GM19025 (cell line): ENCODE results near the gene GADL1.

Experiments used
- ATAC-seq: cut with Tn5 transposase; IDR thresholded peaks from one replicate; pipeline ENCODE4 v1.9.1; 2021; ENCODE audit warnings: mild to moderate bottlenecking, low read depth, moderate library complexity; ENCODE audit not compliant: unreplicated experiment

GADL1 gene, protein sequence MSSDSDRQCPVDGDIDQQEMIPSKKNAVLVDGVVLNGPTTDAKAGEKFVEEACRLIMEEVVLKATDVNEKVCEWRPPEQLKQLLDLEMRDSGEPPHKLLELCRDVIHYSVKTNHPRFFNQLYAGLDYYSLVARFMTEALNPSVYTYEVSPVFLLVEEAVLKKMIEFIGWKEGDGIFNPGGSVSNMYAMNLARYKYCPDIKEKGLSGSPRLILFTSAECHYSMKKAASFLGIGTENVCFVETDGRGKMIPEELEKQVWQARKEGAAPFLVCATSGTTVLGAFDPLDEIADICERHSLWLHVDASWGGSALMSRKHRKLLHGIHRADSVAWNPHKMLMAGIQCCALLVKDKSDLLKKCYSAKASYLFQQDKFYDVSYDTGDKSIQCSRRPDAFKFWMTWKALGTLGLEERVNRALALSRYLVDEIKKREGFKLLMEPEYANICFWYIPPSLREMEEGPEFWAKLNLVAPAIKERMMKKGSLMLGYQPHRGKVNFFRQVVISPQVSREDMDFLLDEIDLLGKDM

GRCh38 chr3:30894521-30895251 is at the start of gene GADL1:
Gene GADL1 (minus strand): TSS chr3:30894661. CDS start chr3:30894614, 47 bp downstream.
- ATAC-seq, result no peak

GRCh38 chr3:30944124-30944523 is 49.7 kb upstream of the GADL1 start:
- ATAC-seq, result no peak

- no peak for ATAC-seq
Observed at GRCh38 chr3:30943206-30943605, 48.7 kb upstream of the GADL1 start.

DNA sequence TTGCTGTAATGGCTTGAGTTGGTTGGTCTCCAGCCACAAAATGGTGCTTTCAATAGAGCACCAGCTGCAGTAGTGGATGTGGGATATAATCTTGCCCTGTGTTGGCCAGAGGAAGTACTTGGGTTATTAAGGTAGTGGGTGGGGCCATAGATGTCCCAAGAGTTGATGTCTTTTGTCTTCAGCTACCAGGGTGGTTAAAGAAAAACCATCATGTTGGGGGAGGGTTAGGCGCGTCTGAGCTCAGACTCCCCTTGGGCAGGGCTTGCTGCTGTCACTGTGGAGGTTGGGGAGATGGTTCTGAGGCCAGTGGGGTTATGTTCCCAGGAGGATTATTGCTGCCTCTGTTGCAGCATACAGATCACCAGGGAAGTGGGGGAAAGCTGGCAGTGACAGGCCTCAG is 46.9 kb upstream of the GADL1 start:
- ATAC-seq, result no peak

DNA sequence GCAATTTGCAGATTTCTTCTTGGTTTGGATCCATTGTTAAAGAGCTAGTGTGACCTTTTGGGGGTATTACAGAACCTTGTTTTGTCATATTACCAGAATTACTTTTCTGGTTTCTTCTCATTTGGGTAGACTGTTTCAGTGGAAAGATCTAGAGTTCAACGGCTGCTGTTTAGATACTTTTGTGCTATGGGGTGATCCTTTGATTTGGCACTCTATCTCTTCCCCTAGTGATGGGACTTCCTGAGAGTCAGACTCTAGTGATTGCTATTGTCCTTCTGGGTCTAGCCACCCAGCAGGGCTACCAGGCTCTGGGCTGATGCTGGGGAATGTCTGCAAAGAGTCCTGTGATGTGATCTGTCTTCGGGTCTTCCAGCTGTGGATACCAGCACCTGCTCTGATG is 46.3 kb upstream of the GADL1 start:
- ATAC-seq, result no peak

DNA sequence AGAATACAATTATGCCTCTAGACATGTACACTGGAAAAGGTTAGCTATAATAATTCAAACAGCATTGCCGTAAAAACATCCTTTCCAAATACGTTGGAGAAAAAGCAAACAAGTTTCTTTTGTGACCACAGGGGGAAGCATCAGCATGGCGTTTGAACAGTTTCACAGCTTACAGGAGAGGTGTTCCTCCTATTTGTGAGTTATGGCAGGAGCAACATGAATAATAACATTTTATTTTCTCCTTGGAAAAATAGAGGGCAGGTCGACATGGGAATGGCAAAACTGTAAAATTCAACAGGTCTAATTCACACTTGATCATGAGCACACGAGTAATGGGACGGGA is 39.7 kb upstream of the GADL1 start:
- no peak for ATAC-seq

DNA sequence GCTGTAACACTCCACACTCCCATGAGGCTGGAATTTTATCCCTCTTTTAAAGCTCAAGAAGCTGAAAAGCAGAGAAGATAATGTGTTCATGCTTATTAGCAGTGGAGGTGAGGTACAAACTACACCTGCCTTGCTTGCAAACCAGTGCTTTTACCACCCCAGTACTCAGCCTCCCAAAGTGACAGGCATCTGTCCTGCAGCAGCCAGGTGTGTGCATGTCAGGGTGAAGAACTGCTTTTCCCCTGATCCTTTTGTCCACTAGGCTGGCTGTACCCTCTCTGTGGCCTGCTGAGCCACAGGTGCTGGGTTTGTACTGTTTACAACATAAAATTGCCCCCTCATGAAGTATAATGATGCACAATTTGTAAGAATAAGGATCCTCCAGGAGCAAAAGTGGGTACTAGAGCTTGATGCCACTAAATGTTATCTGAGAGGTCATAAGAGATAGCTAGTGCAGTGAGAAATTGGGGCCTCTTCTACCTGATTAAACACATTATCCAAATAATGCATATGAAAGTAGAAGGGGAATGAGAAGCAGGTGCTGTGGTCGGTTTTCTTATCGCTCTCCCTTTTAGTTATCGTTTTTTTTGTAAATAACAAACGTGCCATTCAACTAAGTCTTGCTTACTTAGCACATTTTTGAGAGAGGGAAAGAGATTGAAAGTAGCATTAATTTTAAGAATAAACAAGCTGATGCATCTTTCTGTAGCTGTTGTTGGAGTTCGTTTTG is 39.2 kb upstream of the GADL1 start:
- no peak for ATAC-seq

DNA sequence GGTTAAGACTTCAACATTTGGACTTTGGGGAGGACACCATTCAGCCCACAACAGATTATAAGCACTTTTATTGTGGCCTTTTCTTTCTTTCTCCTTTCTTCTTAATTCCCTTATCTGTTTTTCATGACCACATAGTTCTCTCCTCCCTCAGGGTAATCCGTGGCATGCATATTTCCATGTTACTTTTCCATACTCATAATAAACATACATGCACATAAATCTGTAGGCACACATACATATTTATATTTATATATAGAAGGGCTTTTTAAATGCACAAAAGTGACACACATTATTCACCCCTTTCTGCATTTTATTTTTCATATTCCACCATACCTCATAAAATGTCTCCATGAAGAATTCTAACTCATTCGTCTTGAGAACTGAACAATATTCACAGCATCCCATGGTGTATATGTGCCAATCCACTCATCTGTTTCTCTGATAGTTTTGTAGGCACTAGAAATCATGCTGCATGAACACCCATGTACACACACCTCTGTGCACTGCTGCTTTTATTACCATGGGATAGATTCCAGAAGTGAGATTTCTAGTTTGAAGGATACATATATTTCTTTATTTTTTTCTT is 38.1 kb upstream of the GADL1 start:
- no peak for ATAC-seq

GRCh38 chr3:30924763-30925162 is 30.3 kb upstream of the GADL1 start:
- no peak for ATAC-seq

DNA sequence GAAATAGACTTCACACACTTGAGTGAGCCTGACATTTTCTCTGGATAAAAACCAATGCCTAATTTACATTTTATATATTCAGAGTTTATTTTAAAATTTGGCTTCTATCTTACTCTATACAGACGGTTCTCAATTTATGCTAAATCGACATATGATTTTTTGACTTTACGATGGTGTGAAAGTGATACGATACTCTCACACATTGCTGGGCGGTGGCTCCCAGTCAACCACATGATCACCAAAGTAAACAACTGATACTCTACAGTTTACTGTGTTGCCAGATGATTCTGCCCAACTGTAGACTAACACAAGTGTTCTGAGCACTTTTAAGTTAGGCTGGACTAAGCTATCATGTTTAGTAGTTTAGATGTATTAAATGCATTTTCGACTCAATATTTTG is 25.1 kb upstream of the GADL1 start:
- no peak for ATAC-seq

GRCh38 chr3:30918761-30919160 is 24.3 kb upstream of the GADL1 start:
- ATAC-seq, result no peak

GRCh38 chr3:30915782-30916181 is 21.3 kb upstream of the GADL1 start:
- no peak for ATAC-seq

- ATAC-seq, result no peak
Observed at GRCh38 chr3:30914696-30915095, 20.2 kb upstream of the GADL1 start.

DNA sequence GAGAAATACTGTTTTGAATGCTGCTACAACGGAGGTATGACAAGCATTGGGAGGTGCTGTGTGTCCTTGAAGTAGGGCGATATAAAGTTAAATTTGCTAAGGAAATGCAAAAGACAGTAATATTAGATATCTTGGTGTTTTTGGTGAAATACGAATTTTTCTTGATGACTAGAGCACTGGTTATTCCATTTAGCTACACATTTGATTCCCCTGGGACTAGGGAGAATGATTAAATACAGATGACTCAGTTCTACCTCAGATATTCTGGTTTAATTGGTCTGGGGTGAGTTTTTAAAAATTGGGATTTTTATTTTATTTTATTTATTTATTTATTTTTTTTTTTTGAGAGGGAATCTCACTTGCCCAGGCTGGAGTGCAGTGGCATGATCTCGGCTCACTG is 18.7 kb upstream of the GADL1 start:
- ATAC-seq, result no peak

- no peak for ATAC-seq
Observed at GRCh38 chr3:30912301-30912700, 17.8 kb upstream of the GADL1 start.

GRCh38 chr3:30908456-30909037 is 14.1 kb upstream of the GADL1 start:
- no peak for ATAC-seq

DNA sequence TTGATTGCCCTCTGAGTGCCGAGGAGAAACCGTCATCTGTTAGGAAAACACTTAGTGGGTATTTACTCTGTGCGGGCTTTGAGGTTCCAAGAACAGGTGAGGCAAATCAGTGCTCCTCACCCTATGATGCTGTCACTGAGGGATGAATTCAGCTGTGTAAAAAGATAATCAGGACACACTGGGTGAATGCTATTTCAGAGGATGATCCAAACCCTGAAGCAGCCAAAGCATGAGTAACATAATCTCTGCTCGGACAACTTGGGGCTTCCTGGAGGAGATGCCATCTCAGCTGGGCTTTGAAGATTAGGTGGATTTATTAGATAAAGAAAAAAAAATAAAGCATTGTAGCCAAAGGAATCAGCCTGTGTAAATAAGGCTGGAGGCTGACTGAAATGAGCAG is 10.5 kb upstream of the GADL1 start:
- ATAC-seq, result no peak

GRCh38 chr3:30895329-30895728 is 868 bp upstream of the GADL1 start:
- no peak for ATAC-seq

GRCh38 chr3:30893678-30894325 is 659 bp downstream of the GADL1 start:
- no peak for ATAC-seq

GRCh38 chr3:30890907-30891306 is 3.6 kb downstream of the GADL1 start:
- no peak for ATAC-seq
